ENCODE measurements around the gene SLC25A47. TPM values are rescaled to one million over a fixed set of nuclear protein-coding genes. Genes with fewer than 3 reads are reported as not detected.

SLC25A47 gene
- total and polyA plus RNA-seq, 2 donors (not counting 3 experiments of a cell fraction or from before 2014, with no cell fraction given): not detected

- Histone ChIP-seq H3K9me1 (replicated peaks; ENCODE audit: control insufficient read depth, extremely low read depth, insufficient read depth, low read length) (no peaks in the 10 kb centered on the region), H3K4me1 (ENCODE audit: control insufficient read depth, extremely low read depth, insufficient read depth, low read length) (peaks cover 14% of the 10 kb centered on the region), H3K36me3 (ENCODE audit: control insufficient read depth in 2 of 2, extremely low read depth in 1 of 2, insufficient read depth in 2 of 2, low read length in 2 of 2) (peaks cover 15 to 43% of the 10 kb centered on the region in 2 experiments), H3K9ac (replicated peaks; ENCODE audit: extremely low read depth, insufficient read depth, low read length) (no peak overlapping the region), H3K4me2 (ENCODE audit: insufficient read depth, low read length) (no peak overlapping the region), H3K9me3 (replicated peaks; ENCODE audit: control insufficient read depth, insufficient read depth, low read length) (no peaks in the 10 kb centered on the region), H2AFZ (ENCODE audit: low read depth, low read length) (no peak overlapping the region), H3K27ac (ENCODE audit: insufficient read depth, low read depth, low read length) (no peak overlapping the region), H3K4me3 (replicated peaks in 1 of 3; ENCODE audit: insufficient read depth in 1 of 3, low read depth in 1 of 3, low read length in 3 of 3) (no peak overlapping the region), H4K20me1 (replicated peaks; ENCODE audit: control insufficient read depth, extremely low read depth, insufficient read depth, low read length) (no peaks in the 10 kb centered on the region), H3K79me2 (ENCODE audit: control insufficient read depth, insufficient read depth, low read length) (no peaks in the 10 kb centered on the region), H3K27me3 (ENCODE audit: control insufficient read depth in 2 of 2, insufficient read depth in 2 of 2, low read length in 2 of 2) (no peaks in the 10 kb centered on the region)
- ChIA-PET CTCF (interaction anchor here (1.5 kb wide), 1 partner anchor 31 kb away, joined by 4 read pairs; no protein-coding TSS in a partner anchor), POLR2A (no interaction called here)
- TF ChIP-seq EZH2 (IDR thresholded peaks at IDR 0.05; ENCODE audit: borderline replicate concordance, low read depth, low read length, severe bottlenecking) (no peak), POLR2AphosphoS5 (IDR thresholded peaks at IDR 0.05; ENCODE audit: insufficient read depth, low read depth, low read length) (no peak), MAX (IDR thresholded peaks at IDR 0.05; ENCODE audit: insufficient read depth, insufficient read length) (no peak), POLR2A (IDR thresholded peaks at IDR 0.05; ENCODE audit: low read depth, low read length) (no peak), FOS (IDR thresholded peaks at IDR 0.05; ENCODE audit: borderline replicate concordance, insufficient read depth, low read length) (no peak), MYC (IDR thresholded peaks at IDR 0.05; ENCODE audit: low read depth, low read length) (no peak), GATA2 (IDR thresholded peaks at IDR 0.05; ENCODE audit: insufficient read depth, insufficient read length, low read depth, low read length) (no peak), CTCF (IDR thresholded peaks at IDR 0.05; ENCODE audit: extremely low read depth in 1 of 2, insufficient read depth in 1 of 2, low read depth in 1 of 2, low read length in 2 of 2) (no peak), JUN (IDR thresholded peaks at IDR 0.05; ENCODE audit: borderline replicate concordance, insufficient read depth, insufficient read length, low read depth) (no peak)
- FAIRE-seq: no peak
- no peak for DNase-seq (ENCODE audit: low read depth, low spot score)
- intact Hi-C loops (cut with micrococcal nuclease): no loop called here
- dilution Hi-C loops (cut with MboI; ENCODE audit: extremely low pct_ligation_motif_present, low sequenced_read_pairs): no loop called here
- BruUV-seq (replicated peaks): no TSS peak
Observed at GRCh38 chr14:100339766-100340422, 16.8 kb downstream of the SLC25A47 start.
